Measurements from ENCODE around the gene BCL2.
A peak's percentile ranks its signal among the peaks of the same experiment; 100 is the strongest.

The BCL2 gene

DNA sequence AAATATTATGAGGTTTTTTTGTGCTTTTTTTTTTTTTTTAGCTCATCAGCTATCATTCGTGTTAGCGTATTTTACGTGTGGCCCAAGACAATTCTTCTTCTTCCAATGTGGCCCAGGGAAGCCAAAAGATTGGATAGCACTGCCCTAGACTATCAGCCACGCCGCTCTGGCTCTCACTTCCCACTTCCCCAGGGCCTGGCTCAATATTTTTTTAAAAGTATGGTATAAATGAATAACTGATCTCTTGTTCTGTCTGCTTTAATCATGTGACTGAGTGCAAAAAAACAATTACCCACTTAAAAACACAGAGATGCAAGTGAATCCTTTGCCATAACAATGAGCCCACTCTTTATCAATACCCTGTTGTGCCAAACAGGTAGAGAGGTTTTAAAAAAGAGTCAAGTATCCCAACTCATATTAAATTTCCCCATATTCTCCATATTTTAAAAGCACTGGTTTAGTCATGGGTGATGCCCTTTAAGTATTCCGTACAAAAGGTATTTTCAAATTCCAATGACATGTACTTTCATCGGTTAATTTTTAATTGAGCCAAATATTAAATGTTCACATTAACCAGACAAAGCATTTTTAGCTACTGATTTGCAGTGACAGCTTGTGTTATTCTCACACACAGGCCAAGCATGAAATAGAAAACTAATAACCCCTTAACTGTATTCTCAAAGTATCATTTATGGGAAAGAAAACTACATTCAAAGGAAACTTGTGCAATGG lies 12.6 kb downstream of the BCL2 start:
- Mint-ChIP-seq H3K4me1 (ENCODE audit: low read depth) (peaks cover 93% of the 10 kb centered on the region), H3K9me3 (no peaks in the 10 kb centered on the region), H3K36me3 (ENCODE audit: low read depth) (peaks cover 56% of the 10 kb centered on the region), H3K4me3 (no peak overlapping the region), H3K27me3 (no peaks in the 10 kb centered on the region), H3K27ac (peak overlapping the region; percentile 41)

DNA sequence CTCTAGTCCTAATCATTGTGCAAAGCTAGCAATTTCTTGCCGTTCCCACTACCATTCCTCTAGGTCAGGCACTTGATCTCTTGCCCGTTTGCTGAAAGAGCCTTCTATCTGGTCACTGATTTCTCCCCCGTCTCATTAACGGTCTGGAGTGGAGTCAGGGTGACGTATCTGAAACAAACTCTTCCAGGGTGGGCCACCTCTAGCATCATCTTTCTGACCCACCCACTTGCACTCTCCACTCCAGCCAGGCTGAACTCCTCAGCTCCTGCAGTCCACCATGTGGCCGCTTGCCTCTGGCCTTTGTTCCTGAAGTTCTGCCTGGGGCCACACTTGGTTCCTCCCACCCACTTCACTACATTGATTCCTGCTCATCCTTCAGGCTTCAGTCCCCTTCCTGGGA lies 13.3 kb downstream of the BCL2 start:
- H3K27me3 Mint-ChIP-seq, result no peaks in the 10 kb centered on the region
- peaks cover 93% of the 10 kb centered on the region for H3K4me1 Mint-ChIP-seq (ENCODE audit: low read depth)
- no peak overlapping the region for H3K4me3 Mint-ChIP-seq
- peak overlapping the region; percentile 41 for H3K27ac Mint-ChIP-seq
- H3K36me3 Mint-ChIP-seq (ENCODE audit: low read depth), result peaks cover 59% of the 10 kb centered on the region
- H3K9me3 Mint-ChIP-seq, result no peaks in the 10 kb centered on the region

DNA sequence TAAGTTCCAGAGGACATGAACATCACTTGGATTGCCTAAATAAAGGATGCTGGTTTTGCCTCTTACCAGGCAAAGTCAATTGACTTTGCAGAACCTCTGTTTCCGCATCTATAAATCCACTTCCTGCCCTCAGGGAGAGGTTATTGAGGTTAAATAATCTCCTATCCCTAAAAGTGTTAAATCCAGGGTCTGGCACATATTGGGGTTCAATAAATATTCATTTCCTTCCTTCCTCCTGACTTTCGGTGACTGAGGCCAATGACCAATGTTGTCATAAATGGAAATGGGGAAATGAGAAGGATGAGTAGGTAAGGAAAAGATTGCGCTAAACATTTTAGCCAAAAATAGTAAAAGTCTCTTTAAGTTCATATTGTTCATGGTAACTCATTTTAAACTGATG lies 16.0 kb downstream of the BCL2 start:
- H3K9me3 Mint-ChIP-seq, result no peaks in the 10 kb centered on the region
- peak overlapping the region; percentile 94 for H3K27ac Mint-ChIP-seq
- H3K27me3 Mint-ChIP-seq, result no peaks in the 10 kb centered on the region
- H3K4me1 Mint-ChIP-seq (ENCODE audit: low read depth), result peaks cover 97% of the 10 kb centered on the region
- peaks cover 64% of the 10 kb centered on the region for H3K36me3 Mint-ChIP-seq (ENCODE audit: low read depth)
- H3K4me3 Mint-ChIP-seq, result peak overlapping the region; percentile 70

DNA sequence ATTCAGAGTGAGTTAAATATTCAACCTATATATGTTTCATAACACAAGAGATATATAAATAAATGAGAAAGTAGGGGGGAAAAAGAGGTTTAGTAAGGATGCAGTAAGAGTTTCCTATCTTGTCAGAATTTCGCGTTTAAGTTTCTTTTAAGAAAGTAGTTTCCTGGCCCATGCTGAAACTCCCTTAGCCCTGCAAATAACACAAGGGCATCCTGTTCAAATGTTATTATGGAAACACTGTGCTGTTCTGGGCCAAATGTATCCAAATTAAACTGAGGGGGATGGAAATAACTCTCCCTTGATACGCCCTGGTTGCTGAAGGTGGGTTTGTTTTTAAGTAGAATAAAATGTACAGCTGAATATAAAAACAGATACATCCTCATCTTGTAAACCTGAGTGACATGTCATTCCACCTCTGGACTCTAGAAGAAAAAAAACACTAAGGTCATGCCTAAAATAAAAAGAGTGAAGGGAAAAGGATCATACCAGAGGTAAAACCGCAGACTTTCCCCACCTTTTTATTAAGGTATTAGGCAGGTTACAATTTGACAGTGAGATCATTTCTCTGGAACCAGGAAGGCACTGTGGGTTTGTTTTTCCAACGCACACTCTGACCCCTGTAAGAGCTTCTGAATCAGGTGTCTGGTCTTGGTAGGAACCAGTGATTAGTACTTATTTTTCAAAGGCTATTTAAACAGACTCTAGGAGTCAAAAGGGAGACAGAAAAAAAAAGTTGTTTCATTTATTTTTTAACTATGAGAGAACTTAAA lies 16.7 kb downstream of the BCL2 start:
- H3K36me3 Mint-ChIP-seq (ENCODE audit: low read depth), result peaks cover 66% of the 10 kb centered on the region
- peak overlapping the region; percentile 94 for H3K27ac Mint-ChIP-seq
- H3K4me3 Mint-ChIP-seq, result peak overlapping the region; percentile 70
- H3K4me1 Mint-ChIP-seq (ENCODE audit: low read depth), result peaks cover 97% of the 10 kb centered on the region
- no peaks in the 10 kb centered on the region for H3K27me3 Mint-ChIP-seq
- H3K9me3 Mint-ChIP-seq, result no peaks in the 10 kb centered on the region

DNA sequence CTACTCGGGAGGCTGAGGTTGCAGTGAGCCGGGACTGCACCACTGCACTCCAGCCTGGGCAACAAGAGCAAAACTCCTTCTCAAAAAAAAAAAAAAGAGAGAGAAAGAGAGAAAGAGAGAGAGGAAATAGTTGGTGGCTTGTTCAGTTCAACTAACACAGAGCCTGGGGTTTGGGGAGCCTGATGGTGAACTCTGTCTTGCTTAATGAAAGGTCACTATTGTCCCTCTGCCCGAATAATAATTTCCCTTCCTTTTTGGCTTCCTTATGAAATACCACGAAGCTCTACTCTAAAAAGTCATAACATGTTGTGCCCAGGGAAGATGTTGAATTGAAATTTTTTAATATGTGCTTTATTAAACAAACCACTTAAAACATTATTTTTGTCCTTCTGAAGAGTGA lies 17.3 kb downstream of the BCL2 start:
- peaks cover 97% of the 10 kb centered on the region for H3K4me1 Mint-ChIP-seq (ENCODE audit: low read depth)
- peak overlapping the region; percentile 94 for H3K27ac Mint-ChIP-seq
- H3K27me3 Mint-ChIP-seq, result no peaks in the 10 kb centered on the region
- H3K36me3 Mint-ChIP-seq (ENCODE audit: low read depth), result peaks cover 72% of the 10 kb centered on the region
- H3K4me3 Mint-ChIP-seq, result peak overlapping the region; percentile 70
- no peaks in the 10 kb centered on the region for H3K9me3 Mint-ChIP-seq

DNA sequence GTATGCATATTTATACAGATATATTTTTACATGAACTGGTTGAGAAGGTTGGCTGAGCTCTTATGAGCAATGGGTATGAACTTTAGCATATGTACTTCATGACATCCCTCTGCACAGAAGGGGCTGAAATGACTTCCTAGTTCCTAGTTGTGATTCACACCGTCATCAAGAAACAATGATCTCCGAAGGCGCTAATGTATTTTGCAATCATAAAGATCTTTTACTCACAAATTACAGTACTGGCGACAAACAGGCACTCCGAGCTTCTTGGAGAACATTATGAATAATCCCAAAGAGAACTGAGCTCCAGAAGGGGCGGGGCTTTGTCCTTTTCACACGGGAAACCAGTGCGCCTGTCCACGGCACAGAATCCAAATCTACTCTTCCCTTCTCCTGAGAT lies 18.1 kb downstream of the BCL2 start:
- H3K4me3 Mint-ChIP-seq, result peak overlapping the region; percentile 70
- H3K27ac Mint-ChIP-seq, result peak overlapping the region; percentile 94
- H3K4me1 Mint-ChIP-seq (ENCODE audit: low read depth), result peaks cover 91% of the 10 kb centered on the region
- H3K9me3 Mint-ChIP-seq, result no peaks in the 10 kb centered on the region
- H3K27me3 Mint-ChIP-seq, result no peaks in the 10 kb centered on the region
- peaks cover 69% of the 10 kb centered on the region for H3K36me3 Mint-ChIP-seq (ENCODE audit: low read depth)

DNA sequence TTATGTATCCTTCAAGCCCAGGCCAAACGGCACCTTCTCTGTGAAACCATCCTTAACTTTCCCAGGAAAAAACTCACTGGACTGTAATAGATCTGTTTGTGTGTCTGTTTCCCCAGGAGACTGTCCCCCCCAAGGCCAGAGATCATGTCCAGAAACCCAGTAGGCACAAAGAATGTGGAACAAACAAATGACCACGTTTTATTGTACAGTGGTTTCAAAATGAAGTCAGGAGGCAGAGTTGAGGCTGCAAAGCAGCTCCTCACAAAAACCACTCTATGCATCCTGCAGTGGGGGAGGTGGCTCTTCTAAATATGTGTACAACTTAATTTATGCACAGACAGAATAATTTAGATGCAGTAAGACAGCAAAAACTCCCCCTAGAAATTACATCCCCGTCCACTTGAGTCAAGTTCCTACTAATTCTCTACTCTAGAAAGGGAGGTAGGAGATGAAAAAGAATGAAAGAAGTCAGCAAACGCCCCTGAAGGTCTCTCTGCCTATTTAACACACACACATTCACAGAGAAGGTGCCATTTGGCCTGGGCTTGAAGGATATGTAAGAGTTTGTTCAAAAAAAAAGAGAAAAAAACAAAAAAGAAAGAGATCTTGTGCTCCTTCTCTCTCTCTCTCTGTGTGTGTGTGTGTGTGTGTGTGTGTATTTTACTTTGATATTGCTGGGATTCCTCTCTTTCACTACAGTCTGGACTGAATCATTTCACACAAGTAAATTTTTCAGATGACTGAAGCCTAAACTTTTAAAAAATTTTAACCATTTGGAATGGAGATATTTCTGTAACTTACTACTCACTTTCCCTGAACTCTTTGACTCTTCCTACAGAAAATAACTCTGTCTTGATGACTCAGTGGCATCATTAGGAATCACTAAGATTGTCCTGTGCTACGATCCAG lies 19.5 kb downstream of the BCL2 start:
- Mint-ChIP-seq H3K27me3 (no peaks in the 10 kb centered on the region), H3K27ac (peak overlapping the region; percentile 94), H3K4me3 (peak overlapping the region; percentile 63), H3K36me3 (ENCODE audit: low read depth) (peaks cover 71% of the 10 kb centered on the region), H3K4me1 (ENCODE audit: low read depth) (peaks cover 91% of the 10 kb centered on the region), H3K9me3 (no peaks in the 10 kb centered on the region)

DNA sequence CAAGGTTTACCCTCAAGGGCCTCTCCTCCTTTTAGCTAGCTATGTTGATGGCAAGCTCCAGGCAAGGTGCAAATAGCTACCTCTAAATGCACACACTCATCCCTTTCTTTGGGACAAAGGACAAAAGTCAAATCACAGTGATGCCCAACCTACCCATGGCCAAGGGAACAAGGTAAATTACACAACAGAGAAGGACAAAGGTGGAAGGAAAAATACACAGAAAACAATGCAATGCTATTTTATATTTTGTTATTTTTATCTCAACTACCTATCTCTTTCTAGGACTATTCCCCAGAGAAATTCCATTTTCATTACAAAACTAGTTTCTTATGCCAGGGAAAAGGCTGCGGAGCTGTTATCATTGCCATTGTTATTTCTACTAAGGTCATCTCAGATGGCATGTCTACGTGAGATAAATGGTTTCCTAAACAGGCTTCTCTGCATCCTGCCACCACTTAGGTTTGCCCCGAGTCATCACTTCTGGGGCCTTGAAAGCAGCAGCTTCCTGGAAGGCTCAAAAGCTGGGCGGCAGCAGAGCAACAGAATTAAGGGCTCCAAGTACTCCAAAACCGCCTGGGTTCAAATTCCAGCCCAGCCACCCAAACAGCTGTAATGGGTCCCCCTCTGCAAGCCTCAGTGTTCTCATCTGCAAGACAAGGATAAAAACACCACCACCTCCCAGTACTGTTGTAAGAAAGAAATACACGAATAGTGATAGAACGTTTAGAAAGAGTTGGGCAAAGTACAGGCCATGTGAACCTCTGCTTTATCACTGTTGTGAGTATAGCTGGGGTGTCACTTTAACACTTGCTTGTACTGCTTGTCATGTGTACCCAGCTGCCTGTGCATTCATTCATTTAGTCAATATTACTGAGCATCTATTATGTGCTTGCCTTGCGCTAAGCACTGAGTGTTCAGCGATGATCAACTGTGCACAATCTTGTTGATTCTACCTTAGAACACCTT lies 20.9 kb downstream of the BCL2 start:
- Mint-ChIP-seq H3K9me3 (no peaks in the 10 kb centered on the region), H3K4me3 (peak overlapping the region; percentile 63), H3K27ac (peak overlapping the region; percentile 94), H3K27me3 (no peaks in the 10 kb centered on the region), H3K4me1 (ENCODE audit: low read depth) (peaks cover 77% of the 10 kb centered on the region), H3K36me3 (ENCODE audit: low read depth) (peaks cover 63% of the 10 kb centered on the region)

DNA sequence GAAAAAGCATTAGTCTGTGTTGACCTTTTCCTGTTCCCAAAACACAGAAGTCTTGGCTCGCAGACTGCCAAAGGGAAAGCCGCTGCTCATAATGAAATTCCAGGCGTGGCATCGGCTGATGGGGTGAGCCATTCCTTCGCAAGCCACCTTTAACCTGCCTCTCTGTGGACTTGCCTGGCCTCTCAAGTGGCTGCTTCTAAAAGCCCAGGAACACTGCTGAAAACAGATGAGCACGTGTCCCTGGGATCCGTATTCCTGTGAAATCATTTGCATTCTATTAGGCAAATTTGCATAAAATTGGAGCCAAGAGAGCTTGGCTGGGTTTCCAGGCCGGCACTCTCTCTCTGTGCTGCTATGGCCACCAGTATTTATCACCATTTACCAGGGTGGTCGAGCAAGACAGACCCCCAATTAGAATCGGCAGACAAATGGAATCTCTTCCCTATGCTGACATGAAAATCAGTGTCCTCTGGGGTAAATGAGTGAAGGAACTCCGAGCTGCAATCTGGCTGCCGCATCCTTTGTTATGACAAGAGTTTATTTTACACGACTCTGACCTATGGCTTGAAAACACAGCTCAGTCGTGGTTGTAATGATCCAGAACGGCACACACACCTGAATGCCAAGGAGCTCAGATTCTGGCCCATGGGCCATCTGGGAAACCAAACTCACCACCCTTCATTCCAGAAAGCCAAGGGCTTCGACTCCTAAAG lies 21.7 kb downstream of the BCL2 start:
- Mint-ChIP-seq H3K4me1 (ENCODE audit: low read depth) (peaks cover 69% of the 10 kb centered on the region), H3K27me3 (no peaks in the 10 kb centered on the region), H3K27ac (peak overlapping the region; percentile 54), H3K36me3 (ENCODE audit: low read depth) (peaks cover 69% of the 10 kb centered on the region), H3K9me3 (no peaks in the 10 kb centered on the region), H3K4me3 (no peak overlapping the region)

DNA sequence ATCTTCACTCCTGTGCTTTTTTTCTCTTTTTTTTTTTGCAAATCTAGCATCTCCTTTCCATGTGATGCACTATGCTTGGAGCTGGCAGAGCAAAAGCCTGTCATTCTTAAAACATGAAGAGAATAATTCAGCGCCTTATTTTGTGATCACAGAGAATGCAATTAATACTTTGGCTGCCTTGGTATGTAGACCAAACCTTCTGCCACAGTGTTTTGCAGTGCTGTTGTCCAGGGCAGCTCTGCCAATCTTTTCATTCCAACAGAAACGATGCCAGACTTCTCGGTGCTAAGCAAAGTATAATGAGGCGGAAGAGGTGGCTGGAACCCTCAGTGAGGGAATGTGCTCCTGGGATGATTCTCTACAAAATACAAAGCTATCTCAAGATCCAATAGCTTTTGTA lies 25.6 kb downstream of the BCL2 start:
- H3K9me3 Mint-ChIP-seq, result no peaks in the 10 kb centered on the region
- peaks cover 30% of the 10 kb centered on the region for H3K4me1 Mint-ChIP-seq (ENCODE audit: low read depth)
- H3K4me3 Mint-ChIP-seq, result no peak overlapping the region
- H3K36me3 Mint-ChIP-seq (ENCODE audit: low read depth), result peaks cover 63% of the 10 kb centered on the region
- H3K27ac Mint-ChIP-seq, result peak overlapping the region; percentile 5
- H3K27me3 Mint-ChIP-seq, result no peaks in the 10 kb centered on the region

DNA sequence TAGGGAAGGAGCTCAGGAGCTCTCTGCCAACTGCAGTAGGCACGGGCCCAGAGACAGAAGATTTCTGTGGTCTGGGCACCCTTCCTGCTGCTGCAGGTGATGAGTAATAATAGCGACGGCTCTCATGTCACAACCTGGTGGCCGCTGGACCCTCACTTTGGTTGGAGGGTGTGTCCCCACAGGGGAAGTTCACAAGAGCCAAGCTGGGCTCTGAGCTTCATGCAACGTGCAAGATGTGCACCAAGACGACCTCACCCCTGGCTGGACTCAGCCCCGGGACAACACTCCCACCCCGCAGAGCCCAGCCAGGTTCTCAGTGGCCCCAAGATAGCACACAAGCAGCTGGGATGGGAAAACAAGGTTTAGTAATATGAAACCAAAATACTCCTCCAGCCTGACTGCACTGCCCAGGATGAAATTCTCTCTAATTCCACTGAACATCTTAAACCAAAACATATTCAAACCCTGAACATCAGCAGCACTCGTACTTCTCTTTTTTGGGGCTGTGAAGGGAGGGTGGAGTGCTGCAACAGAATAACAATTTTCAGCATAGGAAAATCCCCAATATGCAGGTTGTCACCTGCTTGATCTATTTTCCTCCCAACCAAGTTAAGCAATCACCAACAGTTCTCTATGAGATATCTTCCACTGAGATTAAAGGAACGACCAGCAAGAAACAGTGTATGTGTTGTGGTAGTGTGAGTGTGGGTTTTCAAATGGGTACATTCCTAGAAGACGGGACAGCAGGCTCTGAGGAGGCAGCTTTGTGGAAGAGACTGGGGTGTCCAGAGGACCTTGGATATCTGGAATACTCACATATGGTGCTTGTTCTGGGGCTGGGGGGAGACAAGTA lies 26.5 kb downstream of the BCL2 start:
- H3K27me3 Mint-ChIP-seq, result no peaks in the 10 kb centered on the region
- H3K36me3 Mint-ChIP-seq (ENCODE audit: low read depth), result peaks cover 63% of the 10 kb centered on the region
- H3K27ac Mint-ChIP-seq, result peak overlapping the region; percentile 93
- no peaks in the 10 kb centered on the region for H3K9me3 Mint-ChIP-seq
- H3K4me3 Mint-ChIP-seq, result peak overlapping the region; percentile 57
- peaks cover 21% of the 10 kb centered on the region for H3K4me1 Mint-ChIP-seq (ENCODE audit: low read depth)

DNA sequence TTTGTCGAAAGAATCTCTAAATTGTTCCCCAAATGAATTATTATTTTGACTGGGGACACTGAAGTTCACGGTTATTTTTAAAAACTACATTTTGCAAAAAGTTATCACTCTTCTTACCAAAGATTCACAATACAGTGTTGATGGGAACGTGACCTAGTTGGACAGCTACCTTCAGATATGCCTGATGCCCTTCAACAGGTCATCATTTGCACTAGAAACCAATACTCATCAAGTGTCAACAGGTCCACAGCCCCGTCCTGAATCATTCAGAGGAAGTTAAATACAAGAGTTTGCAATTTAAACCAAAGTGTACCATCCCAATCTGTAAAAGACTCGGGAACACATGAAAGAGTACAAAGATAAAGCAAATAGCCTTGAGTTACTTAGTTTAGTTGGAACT lies 28.3 kb downstream of the BCL2 start:
- peak overlapping the region; percentile 93 for H3K27ac Mint-ChIP-seq
- H3K9me3 Mint-ChIP-seq, result no peaks in the 10 kb centered on the region
- peaks cover 9% of the 10 kb centered on the region for H3K4me1 Mint-ChIP-seq (ENCODE audit: low read depth)
- peaks cover 55% of the 10 kb centered on the region for H3K36me3 Mint-ChIP-seq (ENCODE audit: low read depth)
- H3K27me3 Mint-ChIP-seq, result no peaks in the 10 kb centered on the region
- H3K4me3 Mint-ChIP-seq, result peak overlapping the region; percentile 64

DNA sequence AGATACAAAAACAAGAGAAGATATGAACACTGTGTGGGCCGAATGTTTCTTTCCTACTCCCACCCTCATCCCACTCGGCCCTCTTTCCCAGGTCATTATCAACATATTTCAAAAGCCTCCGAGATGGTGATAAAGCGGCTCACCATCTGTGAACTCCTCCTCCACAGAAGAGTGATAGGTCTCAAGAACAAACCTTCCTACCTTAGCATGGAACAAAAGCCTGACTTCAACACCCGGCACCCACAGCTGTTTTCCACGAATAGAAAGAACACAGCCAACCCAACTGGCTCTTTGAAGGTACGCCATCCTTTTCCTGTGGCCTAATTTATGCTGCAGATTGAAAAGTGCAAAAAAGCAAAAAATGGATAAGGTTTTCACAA lies 28.8 kb downstream of the BCL2 start:
- peaks cover 57% of the 10 kb centered on the region for H3K36me3 Mint-ChIP-seq (ENCODE audit: low read depth)
- H3K4me1 Mint-ChIP-seq (ENCODE audit: low read depth), result peaks cover 7% of the 10 kb centered on the region
- H3K27ac Mint-ChIP-seq, result peak overlapping the region; percentile 93
- no peaks in the 10 kb centered on the region for H3K9me3 Mint-ChIP-seq
- H3K27me3 Mint-ChIP-seq, result no peaks in the 10 kb centered on the region
- peak overlapping the region; percentile 64 for H3K4me3 Mint-ChIP-seq
